Heart left ventricle (tissue), 16 donors: ENCODE measurements around the gene CRTC2. TPM values are rescaled to one million over a fixed set of nuclear protein-coding genes. Genes with fewer than 3 reads are reported as not detected.

ENCODE experiments used
- ATAC-seq, 4 donors: fragments of 200-7000 bp; cut with Tn5 transposase; one replicate each; pipeline ENCODE4 v1.9.1; 2020 to 2022; ENCODE audit warnings: moderate library complexity in 4 of 4, mild to moderate bottlenecking in 3 of 4, moderate number of reproducible peaks in 1 of 4
- DNase-seq, 5 donors: peaks; one replicate each; pipeline ENCODE4 v3.0.0-alpha.2; 2020
- H3K27ac ChIP-seq, 12 donors: fragments of 200-600 bp; sonication (generic) in 4 of 12; one replicate each; pipeline versions ENCODE4 v1.5.0 to v1.8.0; 2016 to 2022; ENCODE audit warnings: mild to moderate bottlenecking in 2 of 12
- H3K27me3 ChIP-seq, 9 donors: fragments of 200-600 bp; sonication (generic) in 2 of 9; one replicate each; pipeline versions ENCODE4 v1.5.1 to v1.8.0; 2016 to 2022; ENCODE audit warnings: mild to moderate bottlenecking in 3 of 9
- H3K36me3 ChIP-seq, 9 donors: fragments of 200-600 bp; sonication (generic) in 2 of 9; one replicate each; pipeline versions ENCODE4 v1.5.0 to v1.8.0; 2018 to 2022; ENCODE audit warnings: mild to moderate bottlenecking in 2 of 9
- H3K4me1 ChIP-seq, 12 donors: fragments of 200-600 bp; sonication (generic) in 4 of 12; one replicate each; pipeline versions ENCODE4 v1.5.0 to v1.8.0; 2016 to 2022; ENCODE audit warnings: mild to moderate bottlenecking in 3 of 12
- H3K4me3 ChIP-seq, 12 donors: fragments of 200-600 bp; sonication (generic) in 4 of 12; one replicate each; pipeline versions ENCODE4 v1.5.0 to v1.8.0; 2017 to 2022; ENCODE audit warnings: mild to moderate bottlenecking in 9 of 12, moderate library complexity in 4 of 12
- H3K9me3 ChIP-seq, 12 donors: fragments of 200-600 bp; sonication (generic) in 4 of 12; one replicate each; pipeline versions ENCODE4 v1.5.0 to v1.8.0; 2016 to 2022; ENCODE audit warnings: mild to moderate bottlenecking in 1 of 12
- POLR2A ChIP-seq, 2 donors: fragments of 450-650 bp; IDR thresholded peaks; one replicate each; pipeline ENCODE4 v1.6.1; 2017; ENCODE audit warnings: antibody characterized with exemption in 2 of 2, mild to moderate bottlenecking in 2 of 2, moderate library complexity in 2 of 2
- WGBS, 4 donors: extraction: QIAGEN DNeasy Blood & Tissue Kit in 2 of 4; methylation state at CpG; one replicate each; pipeline versions ENCODE4 v1.1.5 to v1.1.7; 2013 to 2018; 5-methylcytosine and 5-hydroxymethylcytosine counted together
- intact Hi-C, 10 donors: fragments of 100-400 bp; cut with DNase I; formaldehyde crosslinking; loops; one replicate each; pipeline versions ENCODE4 v1.11.1 to v1.14.2; 2022
- polyA plus RNA-seq, 2 donors: library from polyadenylated mRNA; stranded (reverse); fragments of 200-250 nt; gene quantifications; one replicate each; pipeline ENCODE4 v1.2.3, GENCODE V29; 2013
- total RNA-seq, 9 donors: library from RNA; depleted of rRNA in 2 of 9; stranded (reverse); fragments of >200 nt in 2 of 9; fragmentation: NEBNext Ultra II Directional in 3 of 9; extraction: Animal tissue kit (Norgen Biotek cat#: 25700) in 3 of 9; gene quantifications; one replicate each; pipeline versions ENCODE4 v1.1.0 to v1.2.4, GENCODE V29; 2016 to 2023
- TF ChIP-seq, protein P1 (sequence below), 12 donors: fragments of 200-600 bp; sonication (generic) in 4 of 12; IDR thresholded peaks; one replicate each; pipeline versions ENCODE4 v1.5.0 to v1.8.0; 2018 to 2022; ENCODE audit warnings: antibody characterized with exemption in 12 of 12, mild to moderate bottlenecking in 5 of 12
- donor health status: ischemic (EF 13 %, LVEDD 7.1; RV severe dilation, severe dysfunction).
- donor health status: healthy with polysubstance abuse.
- donor health status: DM: no; HTN: yes; CAD: no.
- donor health status: DM: no; HTN: no; CAD: no.
- donor health status: ischemic (EF 25% LVEDD 6.9; RV normal size, moderate dysfunction).
- donor health status: ischemic (EF 25% LVEDD 5.7; RV mildly dilated, moderate dysfunction).
- donor health status: healthy.
- donor health status: DM: yes; HTN: yes; CAD: no.
- donor health status: ischemic (EF 35%, LVEDD 5.7; RV mildly dilated, moderate dysfunction).
- donor health status: nonischemic (EF 11% LVEDD 7.7; RV severe dilation, severe dysfunction).
- donor health status: DM: yes; HTN: yes; CAD: no.
- donor health status: PGD.
- donor health status: ischemic (EF 29% LVEDD 5.4; RV normal size, mild dysfunction).
- donor health status: nonischemic (EF 23%, LVEDD 6.1; RV moderate dilation, normal function).

Gene CRTC2
- total and polyA plus RNA-seq, 11 donors = 11.0 to 27.8 (median 21.2) TPM

DNA sequence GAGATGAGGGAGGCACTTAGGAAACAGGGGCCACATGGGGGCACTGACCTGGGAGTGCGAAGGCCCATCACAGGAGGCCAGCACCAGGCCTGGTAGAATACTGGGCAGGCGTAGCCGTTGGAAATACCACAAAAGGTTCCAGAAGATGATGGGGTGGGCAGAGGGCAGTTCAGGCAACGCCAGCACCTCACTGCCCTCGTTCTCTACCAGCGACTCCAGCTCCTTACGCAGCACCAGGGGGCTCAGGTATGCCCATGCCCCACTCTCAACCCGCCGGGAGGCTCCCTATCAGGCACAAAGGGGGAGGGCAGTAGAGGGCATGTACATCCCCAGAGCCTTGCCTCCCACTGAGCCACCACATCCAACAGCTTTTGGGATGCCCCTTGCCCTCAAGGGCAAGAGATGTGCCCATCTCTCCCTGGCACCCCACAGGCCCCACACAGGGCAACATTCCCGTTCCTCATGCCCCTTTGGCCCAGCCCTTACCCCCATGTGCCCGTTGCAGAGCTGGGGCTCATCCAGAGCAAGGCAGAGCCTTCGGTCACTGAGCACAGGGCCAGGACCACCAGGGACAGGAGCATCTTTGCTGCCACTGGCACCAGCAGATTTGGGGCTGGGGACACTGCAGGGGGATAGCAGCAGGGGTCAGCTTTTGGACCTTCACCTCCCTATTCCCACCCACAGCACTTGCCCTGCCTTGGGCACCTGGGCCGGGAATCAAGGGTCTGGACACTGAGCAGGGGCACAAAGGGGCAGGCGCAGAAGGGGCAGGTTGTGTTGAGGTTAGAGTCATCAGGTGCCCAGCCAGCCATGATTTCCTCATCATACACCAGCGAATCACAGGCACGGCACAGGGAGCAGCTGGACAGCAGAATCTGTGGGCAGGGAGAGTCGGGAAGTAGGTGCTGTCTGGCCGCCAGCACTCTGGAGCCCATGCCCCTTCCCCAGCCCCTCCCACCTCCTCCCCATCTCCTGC is 26.0 kb downstream of the CRTC2 start:
- H3K36me3 ChIP-seq = peaks cover 0 to 83% (median 77%) of the 10 kb centered on the region in 9 donors
- ATAC-seq (no peak), DNase-seq (no peak)
- H3K4me3 ChIP-seq = no peak overlapping the region
- no peaks in the 10 kb centered on the region for H3K9me3 ChIP-seq
- peaks cover 0 to 12% (median 1%) of the 10 kb centered on the region in 12 donors for H3K4me1 ChIP-seq
- TF ChIP-seq, protein P1, sequence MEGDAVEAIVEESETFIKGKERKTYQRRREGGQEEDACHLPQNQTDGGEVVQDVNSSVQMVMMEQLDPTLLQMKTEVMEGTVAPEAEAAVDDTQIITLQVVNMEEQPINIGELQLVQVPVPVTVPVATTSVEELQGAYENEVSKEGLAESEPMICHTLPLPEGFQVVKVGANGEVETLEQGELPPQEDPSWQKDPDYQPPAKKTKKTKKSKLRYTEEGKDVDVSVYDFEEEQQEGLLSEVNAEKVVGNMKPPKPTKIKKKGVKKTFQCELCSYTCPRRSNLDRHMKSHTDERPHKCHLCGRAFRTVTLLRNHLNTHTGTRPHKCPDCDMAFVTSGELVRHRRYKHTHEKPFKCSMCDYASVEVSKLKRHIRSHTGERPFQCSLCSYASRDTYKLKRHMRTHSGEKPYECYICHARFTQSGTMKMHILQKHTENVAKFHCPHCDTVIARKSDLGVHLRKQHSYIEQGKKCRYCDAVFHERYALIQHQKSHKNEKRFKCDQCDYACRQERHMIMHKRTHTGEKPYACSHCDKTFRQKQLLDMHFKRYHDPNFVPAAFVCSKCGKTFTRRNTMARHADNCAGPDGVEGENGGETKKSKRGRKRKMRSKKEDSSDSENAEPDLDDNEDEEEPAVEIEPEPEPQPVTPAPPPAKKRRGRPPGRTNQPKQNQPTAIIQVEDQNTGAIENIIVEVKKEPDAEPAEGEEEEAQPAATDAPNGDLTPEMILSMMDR (IDR thresholded peaks at IDR 0.05) = no peak
- TF ChIP-seq POLR2A (IDR thresholded peaks at IDR 0.05) = no peak
- intact Hi-C loops = loop anchor here in 1 of 10 donors (1.0 kb wide), 1 partner anchor 12 kb away; no protein-coding TSS in a partner anchor
- no peaks in the 10 kb centered on the region for H3K27me3 ChIP-seq
- 94 to 96% (median 94%) methylated on average over 12 to 18 of the region's 18 CpGs for WGBS, 4 donors
- H3K27ac ChIP-seq = no peak overlapping the region

DNA sequence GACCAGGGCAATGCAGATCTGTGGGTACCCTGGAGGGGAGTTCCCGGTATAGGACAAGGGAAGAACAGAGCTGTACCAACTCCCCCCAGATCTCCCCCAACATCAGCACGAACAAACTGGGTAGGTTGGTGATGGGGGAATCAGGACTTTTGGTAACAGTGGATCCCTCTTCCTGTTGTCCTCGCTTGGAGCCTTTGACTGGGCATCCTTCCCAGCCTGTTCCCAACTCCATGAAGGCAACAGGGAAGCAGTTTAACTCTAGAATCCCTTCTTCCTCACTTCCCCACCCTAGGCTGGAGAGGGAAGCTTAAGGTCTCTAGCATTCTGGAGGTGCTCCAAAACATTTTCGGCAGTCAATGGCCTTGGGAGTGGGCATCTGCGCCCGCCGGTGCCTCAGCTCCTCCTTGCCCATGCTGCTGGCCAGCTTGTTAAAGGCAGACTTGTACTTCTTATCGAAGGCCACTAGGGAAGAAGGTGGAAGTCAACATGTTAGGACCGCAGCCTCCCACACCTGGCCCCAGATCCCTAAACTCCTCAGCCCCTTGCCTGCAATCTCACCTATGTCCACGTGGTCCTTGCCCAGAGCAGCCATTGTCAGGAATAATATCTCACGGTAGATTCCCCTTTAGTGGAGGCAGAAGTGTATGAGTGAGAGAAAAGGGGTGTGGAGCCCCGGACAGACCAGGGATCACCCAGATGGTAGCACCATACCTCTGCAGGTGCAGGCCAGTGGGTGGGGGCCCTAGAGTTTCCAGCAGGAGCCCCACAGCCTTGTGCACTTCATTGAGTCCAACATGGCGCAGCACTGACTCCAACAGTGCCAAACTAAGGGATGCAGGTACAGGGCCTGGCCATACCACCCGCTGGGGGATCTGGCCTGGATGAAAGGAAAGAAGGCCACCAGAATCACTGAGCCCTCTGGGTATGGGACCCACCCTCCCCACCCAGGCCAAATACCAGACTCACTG is 28.1 kb downstream of the CRTC2 start:
- intact Hi-C loops = loop anchor here in 2 of 10 donors (10.0 kb wide), 2 partner anchors 105 to 255 kb away; partner anchors contain the start of genes ILF2 (in 1 of the 2) and NPR1 (in 1 of the 2)
- ATAC-seq = no peak
- no peaks in the 10 kb centered on the region for H3K9me3 ChIP-seq
- no peak for DNase-seq
- no peak for TF ChIP-seq POLR2A (IDR thresholded peaks at IDR 0.05)
- TF ChIP-seq, protein P1 (IDR thresholded peaks at IDR 0.05) = no peak
- no peak overlapping the region for H3K4me3 ChIP-seq
- peaks cover 0 to 12% (median 1%) of the 10 kb centered on the region in 12 donors for H3K4me1 ChIP-seq
- H3K36me3 ChIP-seq = peaks cover 0 to 62% (median 55%) of the 10 kb centered on the region in 9 donors
- H3K27me3 ChIP-seq = no peaks in the 10 kb centered on the region
- no peak overlapping the region for H3K27ac ChIP-seq
- WGBS, 4 donors = 84 to 86% (median 85%) methylated on average over 13 to 14 of the region's 14 CpGs

DNA sequence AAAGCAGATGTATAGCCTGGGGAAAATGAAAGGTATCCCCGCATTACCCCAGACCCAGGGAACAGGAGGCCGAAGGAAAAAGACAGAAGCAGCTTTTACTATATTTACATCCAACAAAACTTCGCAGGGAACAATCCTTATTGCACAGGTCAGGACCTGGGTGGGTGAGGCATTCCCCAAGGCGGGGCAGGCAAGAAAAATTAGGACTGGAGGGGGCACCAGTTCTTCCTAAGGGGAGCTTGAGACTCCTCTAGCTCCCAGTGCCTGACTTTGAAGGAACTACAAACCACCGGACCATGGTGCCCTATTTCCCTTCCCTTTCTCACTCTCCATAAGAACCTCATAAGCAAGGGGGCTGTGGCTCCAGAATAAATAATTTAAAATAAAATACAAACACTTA is 29.0 kb downstream of the CRTC2 start:
- no peak for ATAC-seq
- Histone ChIP-seq H3K36me3 (peaks cover 0 to 53% (median 48%) of the 10 kb centered on the region in 9 donors), H3K9me3 (no peaks in the 10 kb centered on the region), H3K4me1 (peaks cover 0 to 12% (median 1%) of the 10 kb centered on the region in 12 donors), H3K27ac (peak overlapping the region in 4 of 12 donors; percentile 21 to 42 (median 34)), H3K4me3 (no peak overlapping the region), H3K27me3 (no peaks in the 10 kb centered on the region)
- DNase-seq = no peak
- 84 to 91% (median 90%) methylated on average over 5 of the region's 5 CpGs for WGBS, 4 donors
- intact Hi-C loops = loop anchor here in 2 of 10 donors (10.0 kb wide), 2 partner anchors 105 to 255 kb away; partner anchors contain the start of genes ILF2 (in 1 of the 2) and NPR1 (in 1 of the 2)
- TF ChIP-seq, protein P1 (IDR thresholded peaks at IDR 0.05) = no peak
- TF ChIP-seq POLR2A (IDR thresholded peaks at IDR 0.05) = no peak
